Activated T-helper 1 cell treated with anti-CD3 and anti-CD28 coated beads, Interleukin-12 subunit alpha, Interleukin-12 subunit beta, Interleukin-2, Interleukin-4 antibody, amounts not matched to agents 30 ng/mL and 10 ng/mL and 1 ng/mL, durations not matched to agents 14 hours and 24 hours and 36 hours (primary cell): ENCODE measurements around the gene ANO1. TPM values are rescaled to one million over a fixed set of nuclear protein-coding genes. Genes with fewer than 3 reads are reported as not detected.

Experiments used
- DNase-seq: peaks from one replicate; pipeline ENCODE4 v3.0.0; 2021; ENCODE audit warnings: low spot score
- H3K27ac Mint-ChIP-seq: one replicate; pipeline ENCODE4 v1.8.0; 2021; ENCODE audit warnings: mild to moderate bottlenecking, mixed read lengths
- H3K27me3 Mint-ChIP-seq: one replicate; pipeline ENCODE4 v1.8.0; 2022; ENCODE audit warnings: mild to moderate bottlenecking, moderate library complexity, mixed read lengths; ENCODE audit not compliant: insufficient read depth
- H3K36me3 Mint-ChIP-seq: one replicate; pipeline ENCODE4 v1.8.0; 2021; ENCODE audit warnings: low read depth, mixed read lengths
- H3K4me1 Mint-ChIP-seq: one replicate; pipeline ENCODE4 v1.8.0; 2021; ENCODE audit warnings: low read depth, mixed read lengths
- H3K4me3 Mint-ChIP-seq: one replicate; pipeline ENCODE4 v1.8.0; 2021; ENCODE audit warnings: mild to moderate bottlenecking, moderate library complexity, mixed read lengths
- H3K9me3 Mint-ChIP-seq: one replicate; pipeline ENCODE4 v1.8.0; 2021; ENCODE audit warnings: mixed read lengths
- intact Hi-C: fragments of 100-400 bp; cut with micrococcal nuclease; formaldehyde crosslinking; loops from one replicate; pipeline ENCODE4 v1.15.1; 2024
- total RNA-seq: library from RNA; stranded (reverse); gene quantifications from 2 replicates; pipeline ENCODE4 v1.2.3, GENCODE V29; 2022

ANO1 gene
- total RNA-seq, 1 donor from 2014 or later, result not detected

DNA sequence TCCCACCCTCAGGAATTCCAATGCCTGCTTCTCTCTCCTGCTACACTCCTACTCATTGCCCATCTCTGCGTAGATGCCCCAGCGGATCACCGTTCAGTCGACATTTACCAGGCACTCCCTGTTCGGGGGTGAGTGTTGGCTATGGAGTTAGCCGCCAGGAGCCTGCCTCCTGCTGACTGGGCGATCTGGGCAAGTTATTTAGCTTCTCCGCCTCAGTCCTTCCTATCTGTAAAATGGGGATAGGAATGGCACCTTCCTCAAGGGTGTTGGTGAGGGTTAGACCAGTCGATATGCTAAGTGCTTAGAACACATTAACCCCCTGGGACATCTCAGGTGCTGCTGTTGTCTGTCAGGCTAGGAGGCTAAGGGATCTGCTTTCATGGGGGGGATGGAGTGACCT, 155.8 kb downstream of the ANO1 start:
- no peaks in the 10 kb centered on the region for H3K36me3 Mint-ChIP-seq
- H3K4me3 Mint-ChIP-seq, result no peak overlapping the region
- no peak for DNase-seq
- H3K4me1 Mint-ChIP-seq, result no peaks in the 10 kb centered on the region
- no peaks in the 10 kb centered on the region for H3K9me3 Mint-ChIP-seq
- intact Hi-C loops, result no loop called here
- H3K27me3 Mint-ChIP-seq, result peaks cover 4% of the 10 kb centered on the region
- no peak overlapping the region for H3K27ac Mint-ChIP-seq

Other genes with a start within 250 kb of the ANO1 start
- gene FADD, start 125.0 kb downstream of the ANO1 start, total RNA-seq, result 47.9 and 51.8 TPM in 2 replicates
- gene PPFIA1, start 192.4 kb downstream of the ANO1 start, total RNA-seq, result 56.8 and 60.3 TPM in 2 replicates